Suprapubic skin (tissue), 4 donors: ENCODE measurements around the gene ABCC3.

Source experiments
- CTCF ChIP-seq, 2 donors: fragments of 200-600 bp in 1 of 2; fragments of 450-650 bp in 1 of 2; sonication (generic) in 1 of 2; IDR thresholded peaks; one replicate each; pipeline ENCODE4 v1.5.1; 2016 to 2019; ENCODE audit warnings: antibody characterized with exemption in 2 of 2, mild to moderate bottlenecking in 1 of 2, moderate library complexity in 1 of 2
- EP300 ChIP-seq: sonication (generic); formaldehyde crosslinking; IDR thresholded peaks from one replicate; pipeline ENCODE4 v1.6.1; 2017; ENCODE audit warnings: antibody characterized with exemption
- POLR2A ChIP-seq, 2 donors: fragments of 450-650 bp; IDR thresholded peaks; one replicate each; pipeline ENCODE4 v1.6.1; 2017; ENCODE audit warnings: antibody characterized with exemption in 2 of 2, mild to moderate bottlenecking in 2 of 2, moderate library complexity in 2 of 2
- POLR2AphosphoS5 ChIP-seq, 3 donors: sonication (generic); formaldehyde crosslinking; IDR thresholded peaks; one replicate each; pipeline ENCODE4 v1.6.1; 2017; ENCODE audit warnings: antibody characterized with exemption in 3 of 3

- TF ChIP-seq POLR2A (IDR thresholded peaks at IDR 0.05) (no peak), CTCF (IDR thresholded peaks at IDR 0.05) (no peak), POLR2AphosphoS5 (IDR thresholded peaks at IDR 0.05) (no peak), EP300 (no peak)
Observed at GRCh38 chr17:50682441-50682840, 47.8 kb downstream of the ABCC3 start.
